Stimulated activated CD4-positive, alpha-beta T cell treated with anti-CD3 and anti-CD28 coated beads, Interleukin-1b, Interleukin-23, amount 100 ng/mL, for 4 hours (primary cell): ENCODE data around the gene TSPAN11.

Experiments
- DNase-seq, 2 donors: peaks; one replicate each; pipeline ENCODE4 v3.0.0-alpha.2; 2020; ENCODE audit warnings: low read depth in 2 of 2

Gene TSPAN11

DNA sequence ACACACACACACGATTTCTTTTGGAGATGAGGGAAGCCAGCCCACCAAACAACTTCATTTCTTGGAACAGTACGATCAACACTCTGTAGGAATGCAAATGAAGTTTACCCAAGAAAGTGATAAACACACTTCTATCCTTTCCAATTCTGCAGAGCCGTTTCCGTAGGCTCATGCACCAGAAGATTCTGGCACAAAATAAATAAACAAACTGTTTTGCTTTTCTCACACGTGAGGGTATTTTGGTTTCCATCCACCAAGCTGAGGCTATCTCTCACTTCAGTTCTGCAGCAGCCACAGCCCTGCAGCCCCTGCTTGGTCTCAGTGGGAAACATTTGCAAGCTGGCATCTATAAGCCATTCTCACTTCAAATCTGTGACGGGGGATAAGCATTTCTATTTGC is 15.3 kb upstream of the TSPAN11 start:
- DNase-seq, result no peak

DNA sequence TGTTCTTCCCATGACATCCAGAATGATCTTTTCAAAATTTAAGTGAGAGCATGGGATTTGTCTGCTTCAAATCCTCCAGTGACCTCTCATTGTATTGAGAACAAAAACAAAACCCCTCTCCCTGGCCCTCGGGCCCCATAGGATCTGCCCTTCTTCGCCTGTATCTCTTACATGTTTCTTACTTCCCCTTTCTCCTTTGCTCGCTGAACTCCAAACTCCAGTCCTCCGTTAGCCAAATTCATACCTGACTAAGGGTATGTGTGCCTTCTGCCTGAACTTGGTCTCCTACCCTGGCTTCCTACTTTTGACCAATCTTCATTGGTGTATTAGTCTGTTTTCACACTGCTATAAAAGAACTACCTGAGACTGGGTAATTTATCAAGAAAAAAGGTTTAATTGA is 13.2 kb upstream of the TSPAN11 start:
- DNase-seq, result no peak

DNA sequence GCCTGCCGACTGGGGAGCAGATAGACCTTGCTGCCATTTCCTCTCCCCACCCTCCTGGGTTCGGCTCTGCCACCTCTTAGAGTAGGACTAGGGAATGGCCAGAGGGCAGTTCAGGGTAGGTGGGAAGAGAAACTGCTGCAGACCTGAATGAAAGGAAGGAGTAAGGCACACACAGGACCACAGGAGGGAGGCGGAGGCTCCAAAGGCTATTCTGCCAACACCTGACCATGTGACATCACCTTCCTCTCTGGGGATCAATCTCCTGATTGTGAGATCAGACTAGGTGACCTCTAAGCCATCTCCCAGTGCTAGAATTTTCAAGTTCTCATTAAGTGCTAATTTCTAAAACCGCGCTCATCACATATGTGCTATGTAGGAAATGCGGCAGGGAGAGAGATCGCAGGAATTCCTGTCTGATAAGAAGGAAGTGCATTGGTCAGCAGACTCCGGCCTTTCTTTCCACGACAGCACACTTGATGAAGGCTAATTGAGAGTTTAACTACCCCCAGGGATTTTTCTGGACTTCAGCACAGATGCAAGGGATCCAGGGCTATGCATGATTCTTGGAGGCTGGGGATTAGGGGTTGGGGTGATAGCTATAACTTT is 11.5 kb upstream of the TSPAN11 start:
- no peak for DNase-seq

DNA sequence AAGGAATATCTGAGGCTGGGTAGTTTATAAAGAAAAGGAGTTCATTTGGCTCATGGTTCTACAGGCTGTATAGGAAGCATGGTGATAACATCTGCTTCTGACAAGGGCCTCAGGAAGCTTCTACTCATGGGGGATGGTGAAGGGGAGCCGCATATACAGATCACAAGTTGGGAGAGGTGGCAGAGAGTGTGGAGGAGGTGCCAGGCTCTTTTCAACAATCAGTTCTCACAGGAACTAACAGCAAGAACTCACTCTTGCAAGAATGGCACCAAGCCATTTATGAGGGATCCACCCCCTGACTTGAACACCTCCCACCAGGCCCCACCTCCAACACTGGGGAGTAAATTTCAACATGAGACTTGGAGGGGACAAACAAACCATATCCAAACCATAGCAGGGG is 3.5 kb upstream of the TSPAN11 start:
- no peak for DNase-seq

DNA sequence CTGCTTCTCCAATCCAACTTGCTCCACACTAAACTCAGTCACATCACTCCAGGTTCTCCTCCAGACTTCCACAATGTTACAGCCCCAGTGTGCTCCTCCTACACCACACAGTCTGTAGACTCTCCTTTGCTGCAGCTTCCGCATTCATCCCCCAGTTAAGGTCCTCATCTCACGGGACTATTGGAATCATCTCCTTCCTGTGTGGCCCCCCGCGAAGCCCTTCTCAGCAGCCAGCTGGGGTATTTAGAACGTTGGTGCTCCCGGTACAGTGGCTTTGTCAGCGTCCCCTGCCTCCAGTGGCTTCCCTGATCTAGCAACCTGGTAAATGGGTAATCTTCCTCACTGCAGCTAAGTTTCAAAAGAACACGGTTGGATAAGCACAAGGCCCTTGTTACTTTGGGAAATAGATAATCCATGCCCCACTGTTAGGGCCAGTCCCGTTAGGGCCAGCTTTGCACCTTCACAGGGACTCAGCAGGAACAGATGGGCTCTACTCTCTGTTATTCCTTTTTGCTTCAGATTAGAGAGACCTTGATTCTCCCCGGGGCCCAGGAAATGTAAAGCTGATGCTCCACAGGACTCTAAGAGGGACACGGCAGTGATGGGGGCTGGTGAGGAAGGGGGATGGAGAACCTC is 823 bp upstream of the TSPAN11 start:
- DNase-seq, result no peak

DNA sequence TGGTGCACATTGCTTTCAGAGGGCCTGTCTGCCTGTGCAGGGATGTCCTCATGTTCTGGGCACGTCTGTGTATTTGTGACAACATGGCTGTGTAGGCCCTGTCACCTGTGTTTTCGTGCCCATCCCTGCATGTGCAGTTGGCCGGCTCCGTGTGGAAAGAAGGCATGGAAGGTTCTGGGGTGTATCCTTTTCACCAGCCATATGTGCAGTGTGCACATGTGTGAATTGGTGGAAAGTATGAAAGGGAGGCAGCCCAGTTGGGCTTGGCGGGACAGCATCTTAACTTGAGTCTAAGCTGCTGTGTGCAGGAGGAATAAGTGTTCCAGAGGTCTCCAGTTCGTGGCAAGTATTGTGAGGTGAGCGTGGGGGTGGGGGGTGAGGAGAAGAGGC is 669 bp downstream of the TSPAN11 start:
- no peak for DNase-seq

DNA sequence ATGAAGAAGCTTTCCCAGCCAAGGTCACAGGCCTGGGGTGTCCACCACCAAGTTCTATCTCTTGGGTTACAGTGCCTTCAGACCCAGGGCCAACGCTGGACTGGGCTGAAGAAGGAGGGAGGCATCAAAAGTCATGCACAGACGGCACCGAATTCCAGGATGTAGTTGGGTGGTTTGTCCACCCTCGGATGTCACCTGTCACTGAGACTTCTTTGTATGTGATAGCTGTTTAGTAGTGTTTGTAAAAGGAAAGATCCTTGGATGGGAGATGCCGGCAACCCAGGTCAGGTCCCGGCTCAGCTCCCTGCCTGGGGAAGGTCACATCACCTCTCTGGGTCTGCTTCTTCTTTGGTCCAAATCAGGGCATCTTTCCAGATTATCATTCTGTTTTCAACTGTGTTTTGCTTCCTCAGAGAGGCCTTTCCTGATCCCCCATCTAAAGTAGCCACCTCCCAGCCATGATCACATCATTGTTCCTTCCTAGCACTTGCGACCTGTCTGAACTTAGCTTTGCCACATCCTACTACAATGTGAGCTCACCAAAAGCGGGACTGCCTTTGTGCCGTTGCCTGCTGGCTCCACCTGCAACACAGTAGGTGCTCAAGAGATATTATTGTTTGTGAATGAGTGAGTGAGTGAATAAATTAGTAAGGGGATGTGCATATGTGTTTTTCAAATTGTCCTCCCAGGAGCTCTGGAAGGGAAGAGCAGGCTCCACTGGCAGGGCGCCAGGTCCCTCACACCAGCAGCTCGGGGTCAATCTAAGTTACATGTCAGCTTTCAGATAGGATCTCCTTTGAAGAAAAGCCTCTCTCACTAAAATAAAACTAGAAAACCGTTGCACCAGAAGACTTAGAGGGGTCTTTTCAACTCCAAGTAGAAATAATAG is 2.1 kb downstream of the TSPAN11 start:
- no peak for DNase-seq

GRCh38 chr12:30930238-30930637 is 3.7 kb downstream of the TSPAN11 start:
- no peak for DNase-seq

GRCh38 chr12:30930641-30931040 is 4.1 kb downstream of the TSPAN11 start:
- no peak for DNase-seq

GRCh38 chr12:30932881-30933280 is 6.3 kb downstream of the TSPAN11 start:
- no peak for DNase-seq

- no peak for DNase-seq
These were observed 8.3 kb downstream of the TSPAN11 start for GRCh38 chr12:30934811-30935210.

- DNase-seq, result no peak
These were observed 9.5 kb downstream of the TSPAN11 start for GRCh38 chr12:30936036-30936435.

- no peak for DNase-seq
These were observed 12.7 kb downstream of the TSPAN11 start for GRCh38 chr12:30939234-30939633.

GRCh38 chr12:30942486-30942885 is 15.9 kb downstream of the TSPAN11 start:
- DNase-seq, result no peak

DNA sequence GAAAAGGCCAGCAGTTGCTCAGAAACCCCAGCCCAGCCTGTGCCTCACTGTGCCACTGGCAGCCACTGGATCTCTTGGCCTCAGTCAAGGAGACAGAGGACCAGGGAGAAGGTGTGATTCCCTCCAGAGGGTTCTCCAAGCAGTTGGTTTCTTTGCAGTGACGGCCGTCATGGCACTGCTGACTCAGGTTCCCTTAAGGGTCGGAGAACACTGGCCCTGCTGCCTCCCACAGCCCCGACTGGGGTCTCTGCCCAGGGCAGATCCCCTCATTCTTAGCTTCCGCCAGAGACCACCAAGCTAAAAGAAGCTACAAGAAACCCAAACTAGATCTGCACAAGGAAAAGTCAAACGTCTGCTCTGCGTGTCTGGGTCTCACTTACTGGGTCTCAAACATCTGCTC is 16.4 kb downstream of the TSPAN11 start:
- no peak for DNase-seq

DNA sequence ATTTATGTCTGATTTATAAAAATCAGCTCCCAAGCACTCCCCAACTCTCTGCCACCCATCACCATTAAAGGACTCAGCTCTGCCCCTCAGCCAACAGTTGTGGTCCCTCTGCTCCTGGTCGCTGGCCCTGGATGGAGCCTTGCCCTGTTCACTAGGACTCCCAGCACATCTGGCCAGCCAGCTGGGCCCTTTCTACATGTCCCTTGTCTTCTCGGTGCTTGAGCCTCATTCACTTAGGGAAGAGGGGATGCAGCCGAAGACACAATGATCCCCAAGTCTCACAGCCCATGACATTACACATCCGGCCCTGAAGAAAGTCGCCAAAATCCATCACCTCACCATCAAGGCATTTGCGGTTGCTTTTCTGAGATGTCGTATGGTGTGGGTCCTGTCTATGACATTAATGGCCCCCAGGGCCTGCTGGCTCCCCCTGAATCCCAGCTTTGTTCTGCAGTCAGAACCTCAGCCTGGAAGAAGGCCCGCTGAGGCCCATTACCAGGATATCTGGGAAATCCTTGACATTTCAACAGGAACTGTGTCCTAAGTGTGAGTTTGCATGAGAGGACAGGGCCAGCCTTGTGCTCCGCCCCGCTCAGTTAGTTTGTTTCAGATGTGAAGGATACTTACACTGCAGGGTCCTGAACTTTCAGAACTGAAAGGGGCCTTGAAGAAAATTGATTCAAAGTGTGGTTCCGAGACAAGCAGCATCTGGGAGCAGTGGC is 19.1 kb downstream of the TSPAN11 start:
- no peak for DNase-seq

GRCh38 chr12:30952015-30952414 is 25.5 kb downstream of the TSPAN11 start:
- no peak for DNase-seq

GRCh38 chr12:30953257-30953656 is 26.7 kb downstream of the TSPAN11 start:
- DNase-seq, result no peak

DNA sequence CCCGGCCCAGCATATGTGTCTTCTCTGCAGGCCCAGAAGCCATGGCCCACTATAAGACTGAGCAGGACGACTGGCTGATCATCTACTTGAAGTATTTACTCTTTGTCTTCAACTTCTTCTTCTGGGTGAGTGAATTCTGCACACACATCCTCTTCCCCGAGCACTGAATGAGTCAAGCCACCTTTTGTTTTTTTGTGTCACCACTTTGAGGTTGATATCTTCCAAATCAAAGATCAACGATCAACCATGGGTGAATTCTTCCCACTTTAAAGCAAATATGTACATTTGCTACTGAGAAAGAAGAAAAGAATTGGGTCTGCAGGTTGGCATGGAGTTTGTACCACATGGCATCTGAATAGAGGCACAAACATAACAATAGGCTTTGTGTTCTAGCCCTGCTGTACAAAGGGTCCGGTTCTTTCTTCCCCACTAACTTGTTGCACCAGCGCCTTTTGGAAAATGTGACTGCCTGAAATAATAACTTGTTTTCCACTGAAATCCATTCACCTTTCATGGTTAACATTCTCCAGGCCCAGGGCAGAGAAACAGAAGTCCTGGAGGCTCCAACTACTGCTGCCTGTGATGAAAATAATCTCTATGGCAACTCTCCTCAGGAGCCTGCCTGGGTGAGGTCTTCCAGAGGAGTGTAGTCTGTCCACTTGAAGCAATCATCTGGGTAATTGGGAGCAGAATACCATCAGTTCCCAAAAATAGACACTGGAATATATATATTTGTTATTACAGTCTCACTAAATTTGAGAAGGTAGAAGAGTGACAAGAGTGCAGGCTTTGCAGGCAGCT is 27.6 kb downstream of the TSPAN11 start:
- no peak for DNase-seq

DNA sequence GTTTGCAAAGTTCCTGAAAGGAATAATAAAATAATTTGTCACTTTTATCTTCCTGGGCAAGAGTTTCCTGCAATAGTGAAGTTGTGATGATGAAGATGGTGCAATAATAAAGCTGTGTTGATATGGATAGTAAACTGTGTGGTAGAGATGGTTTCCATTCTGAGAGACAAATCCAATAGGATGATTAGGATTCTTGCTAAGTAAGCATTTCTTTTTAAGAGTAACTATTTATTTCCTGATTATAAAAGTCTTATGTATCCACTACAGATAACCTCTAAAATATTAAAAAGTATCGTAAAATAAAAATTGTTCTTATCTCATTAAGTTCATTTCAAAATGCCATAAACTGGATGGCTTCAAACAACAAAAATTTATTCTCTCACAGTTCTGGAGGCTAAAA is 28.7 kb downstream of the TSPAN11 start:
- no peak for DNase-seq

DNA sequence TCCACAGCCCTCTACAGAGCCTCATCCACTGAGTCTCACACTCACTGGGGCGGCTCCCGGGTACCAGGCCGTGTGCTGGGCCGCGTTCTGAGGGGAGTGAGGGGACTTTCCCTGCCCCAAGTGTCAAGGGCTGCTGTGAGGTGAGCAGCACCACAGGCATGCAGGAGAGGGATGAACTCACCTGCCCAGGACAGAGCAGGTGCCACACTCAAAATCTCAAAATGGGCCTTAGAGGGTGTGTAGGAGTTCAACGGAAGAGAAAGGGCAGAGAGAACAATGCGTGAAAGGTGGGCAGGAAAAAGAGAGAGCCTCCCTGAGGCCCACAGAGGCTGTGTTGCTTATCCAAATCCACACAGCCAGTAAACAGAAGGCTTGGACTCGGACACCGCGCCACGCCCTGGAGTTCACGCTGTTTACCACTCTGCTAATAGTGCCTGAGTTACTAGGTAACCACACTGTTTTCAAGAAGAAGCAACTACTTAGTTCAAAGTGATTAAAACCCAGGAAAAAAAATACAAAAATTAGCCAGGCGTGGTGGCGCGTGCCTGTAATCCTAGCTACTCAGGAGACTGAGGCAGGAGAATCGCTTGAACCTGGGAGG is 32.7 kb downstream of the TSPAN11 start:
- no peak for DNase-seq
